Brain pericyte (primary cell): ENCODE measurements around the gene ARHGAP36.

Source experiments
- DNase-seq: peaks from one replicate; pipeline ENCODE4 v3.0.0-alpha.2; 2012; ENCODE audit warnings: low read depth, low spot score

Gene ARHGAP36

DNA sequence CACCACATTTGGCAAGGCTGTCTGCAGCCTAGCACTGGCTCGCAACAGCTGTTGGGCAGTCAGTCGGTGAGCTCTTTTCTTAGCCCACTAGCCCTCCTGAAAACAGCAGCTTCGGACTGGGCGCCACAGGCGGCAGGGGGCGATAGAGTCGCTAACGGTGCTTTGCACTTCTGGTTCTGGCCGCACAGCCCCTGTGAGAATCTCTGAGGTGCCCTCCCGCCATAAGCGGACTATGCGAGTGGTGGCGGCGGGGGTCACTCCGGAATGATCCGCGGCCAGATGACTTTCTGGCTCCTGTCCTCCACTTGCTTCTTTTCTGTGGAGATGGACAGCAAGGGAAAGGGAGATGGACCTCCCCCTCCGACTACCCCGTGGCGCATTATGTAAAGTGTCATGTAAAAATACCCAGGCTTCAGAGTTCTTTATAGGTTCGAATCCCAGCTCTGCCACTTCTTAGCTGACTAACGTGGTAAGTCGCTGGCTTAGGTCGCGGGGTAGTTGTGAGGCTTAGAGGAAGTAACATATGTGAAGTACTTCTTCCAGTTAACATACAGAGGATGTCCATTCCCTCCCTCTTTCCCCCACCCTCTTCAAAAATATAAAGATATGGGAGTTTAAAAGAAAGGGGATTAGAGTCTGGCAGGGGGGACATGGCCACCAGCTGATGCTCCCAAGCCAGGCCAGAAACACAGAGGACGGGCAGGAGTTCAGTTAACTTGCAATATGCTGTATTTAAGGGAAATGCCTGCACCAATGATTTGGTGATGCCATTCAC, 11.0 kb downstream of the ARHGAP36 start:
- DNase-seq = no peak

GRCh38 chrX:131072871-131073571, 14.9 kb downstream of the ARHGAP36 start:
- no peak for DNase-seq

DNA sequence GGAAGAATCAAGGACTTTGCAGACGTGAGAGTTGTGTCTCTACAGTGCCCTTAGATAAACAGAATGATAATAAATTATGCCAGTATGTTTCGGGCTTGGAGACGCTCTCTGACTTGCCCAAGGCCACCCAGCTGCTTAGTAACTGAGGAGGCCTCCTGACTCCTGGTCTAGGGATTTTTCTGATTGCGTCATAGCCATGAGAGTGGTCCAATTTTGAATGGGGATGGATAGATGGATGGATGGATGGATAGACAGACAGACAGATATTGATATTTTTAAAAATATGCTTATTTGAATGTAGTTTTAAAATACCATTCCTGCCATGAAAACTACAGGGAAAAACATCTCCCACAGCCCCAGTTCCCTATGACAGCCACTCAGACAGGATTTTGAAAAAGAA, 15.5 kb downstream of the ARHGAP36 start:
- no peak for DNase-seq

GRCh38 chrX:131081772-131082740, 23.9 kb downstream of the ARHGAP36 start:
- no peak for DNase-seq

DNA sequence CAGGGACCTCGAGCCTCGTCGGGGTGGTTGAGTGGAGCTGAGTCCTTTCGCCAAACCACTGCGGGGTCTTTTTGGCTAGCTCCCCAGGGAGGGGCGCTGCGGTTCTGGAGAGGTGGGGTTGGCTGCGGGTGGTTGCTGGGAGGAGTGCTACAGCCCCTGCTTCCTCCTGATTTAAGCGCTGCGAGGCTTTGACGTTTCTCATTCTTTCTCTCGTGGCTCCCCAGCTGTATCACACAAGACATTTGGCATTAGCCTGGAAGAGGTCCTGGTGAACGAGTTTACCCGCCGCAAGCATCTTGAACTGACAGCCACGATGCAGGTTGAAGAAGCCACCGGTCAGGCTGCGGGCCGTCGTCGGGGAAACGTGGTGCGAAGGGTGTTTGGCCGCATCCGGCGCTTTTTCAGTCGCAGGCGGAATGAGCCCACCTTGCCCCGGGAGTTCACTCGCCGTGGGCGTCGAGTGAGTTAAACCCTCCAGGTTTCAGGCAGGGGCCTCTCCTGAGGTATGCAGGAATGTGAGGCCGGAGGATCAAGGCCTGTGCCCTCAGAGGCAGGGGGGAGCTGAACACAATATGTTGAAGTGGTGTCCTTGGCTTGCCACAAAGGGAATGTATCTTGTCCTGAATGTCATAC, 25.5 kb downstream of the ARHGAP36 start:
- DNase-seq = no peak

GRCh38 chrX:131084145-131084544, 26.0 kb downstream of the ARHGAP36 start:
- DNase-seq = no peak

DNA sequence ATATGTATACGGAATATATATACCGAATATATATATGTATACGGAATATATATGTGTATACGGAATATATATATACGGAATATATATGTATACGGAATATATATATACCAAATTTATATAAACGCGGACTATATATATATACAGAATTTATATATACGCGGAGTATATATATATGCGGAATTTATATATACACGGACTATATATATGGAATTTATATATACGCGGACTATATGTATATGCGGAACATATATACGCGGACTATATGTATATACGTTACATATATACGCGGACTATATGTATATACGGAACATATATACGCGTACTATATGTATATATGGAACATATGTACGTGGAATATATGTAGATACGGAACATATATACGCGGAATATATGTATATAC, 78.6 kb downstream of the ARHGAP36 start:
- DNase-seq = no peak

DNA sequence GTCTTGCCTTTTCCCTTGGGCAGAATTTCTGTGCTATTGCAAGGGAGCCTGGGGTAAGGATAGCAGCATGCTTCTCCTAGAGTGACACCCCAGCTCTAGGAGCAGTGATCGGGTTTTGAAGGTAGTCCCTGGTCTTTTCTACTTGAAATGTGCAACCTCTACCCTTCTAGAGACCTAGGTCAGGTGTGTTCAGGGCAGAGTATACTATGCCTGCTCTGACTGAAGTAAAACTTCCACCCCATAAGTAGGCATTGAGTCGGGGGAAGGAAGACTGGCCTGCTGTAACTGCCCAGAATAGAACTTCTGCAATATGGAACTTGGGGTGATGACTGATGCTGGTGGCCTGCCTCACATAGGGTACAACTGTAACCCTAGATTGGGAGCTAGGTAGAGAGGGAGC, 80.9 kb downstream of the ARHGAP36 start:
- DNase-seq = no peak
